ENCODE measurements around the gene MXI1.
"Not testable (repeated sequence)": the region's sequence is repeated elsewhere in the genome, so short reads cannot be mapped to it uniquely, and the experiment has no call there.

MXI1 gene

DNA sequence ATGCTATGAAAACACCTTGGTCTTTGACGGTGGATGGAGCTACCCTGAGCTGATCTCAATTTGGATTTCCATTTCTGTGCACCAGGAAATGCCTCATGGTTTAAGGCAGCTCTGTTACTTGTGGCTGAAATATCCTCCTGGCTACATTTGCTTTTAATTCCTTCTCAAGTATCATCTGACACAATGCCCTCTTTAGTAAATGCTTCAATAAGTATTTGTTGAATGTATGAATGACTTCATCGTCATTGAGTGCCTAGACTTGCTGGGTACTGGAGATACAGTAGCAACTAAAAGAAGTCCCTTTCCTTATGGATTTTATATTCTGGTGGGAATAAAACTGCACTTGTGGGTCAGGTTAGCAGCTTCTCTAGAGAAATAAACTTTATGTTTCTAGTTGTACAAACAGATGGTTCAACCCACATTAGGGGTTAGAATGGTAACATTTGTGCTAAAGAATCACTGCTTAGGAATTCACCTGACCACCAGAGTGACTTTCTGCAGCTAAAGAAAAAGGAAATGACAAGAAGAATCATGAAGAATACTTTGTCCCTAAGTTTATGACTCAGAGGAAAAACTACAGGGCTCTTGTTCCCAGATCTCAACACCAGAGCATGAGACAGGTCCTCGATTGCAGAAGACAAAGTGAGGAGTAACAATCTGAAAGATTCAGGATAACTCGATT lies 119.1 kb downstream of the MXI1 start:
- Mint-ChIP-seq H3K4me1 (no peaks in the 10 kb centered on the region), H3K36me3 (ENCODE audit: insufficient read depth) (no peaks in the 10 kb centered on the region), H3K4me3 (no peak overlapping the region), H3K9me3 (peaks cover 15% of the 10 kb centered on the region), H3K27me3 (peaks cover 27% of the 10 kb centered on the region), H3K27ac (ENCODE audit: low read depth) (no peak overlapping the region)
- no peak for ATAC-seq (replicated peaks; ENCODE audit: extremely low read depth, poor library complexity, severe bottlenecking)
- DNase-seq (ENCODE audit: low spot score in 2 of 2): no peak

- no peaks in the 10 kb centered on the region for H3K36me3 Mint-ChIP-seq (ENCODE audit: insufficient read depth)
- no peak overlapping the region for H3K4me3 Mint-ChIP-seq
- no peaks in the 10 kb centered on the region for H3K4me1 Mint-ChIP-seq
- peaks cover 27% of the 10 kb centered on the region for H3K27me3 Mint-ChIP-seq
- H3K27ac Mint-ChIP-seq (ENCODE audit: low read depth): no peak overlapping the region
- ATAC-seq (replicated peaks; ENCODE audit: extremely low read depth, poor library complexity, severe bottlenecking) (no peak), DNase-seq (ENCODE audit: low spot score in 2 of 2) (no peak)
- peaks cover 15% of the 10 kb centered on the region for H3K9me3 Mint-ChIP-seq
These were observed 120.0 kb downstream of the MXI1 start for GRCh38 chr10:110327262-110327914.

DNA sequence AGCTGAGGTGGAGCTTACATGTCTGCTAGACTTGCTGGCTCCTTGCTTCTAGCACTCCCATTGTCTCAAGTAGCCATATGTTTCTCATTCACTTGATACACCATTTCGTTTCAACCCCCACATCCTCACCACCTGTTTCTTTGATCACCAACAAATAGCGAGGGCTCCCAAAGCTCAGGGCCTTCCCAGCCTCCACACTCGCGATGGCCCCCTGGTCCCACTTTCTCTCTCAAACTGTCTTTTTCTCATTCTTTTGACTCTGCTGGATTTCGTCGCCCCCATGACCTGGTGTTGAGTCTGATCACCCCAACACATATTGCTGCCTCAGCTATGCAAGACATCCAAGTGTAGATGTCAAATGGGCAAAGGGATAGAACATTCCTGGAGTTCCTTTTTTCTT lies 123.3 kb downstream of the MXI1 start:
- no peak overlapping the region for H3K27ac Mint-ChIP-seq (ENCODE audit: low read depth)
- ATAC-seq (replicated peaks; ENCODE audit: extremely low read depth, poor library complexity, severe bottlenecking) (no peak), DNase-seq (ENCODE audit: low spot score in 2 of 2) (no peak)
- H3K27me3 Mint-ChIP-seq: peaks cover 15% of the 10 kb centered on the region
- no peaks in the 10 kb centered on the region for H3K36me3 Mint-ChIP-seq (ENCODE audit: insufficient read depth)
- no peaks in the 10 kb centered on the region for H3K4me1 Mint-ChIP-seq
- no peak overlapping the region for H3K4me3 Mint-ChIP-seq
- peaks cover 15% of the 10 kb centered on the region for H3K9me3 Mint-ChIP-seq

GRCh38 chr10:110331226-110331795 lies 123.9 kb downstream of the MXI1 start:
- ATAC-seq (replicated peaks; ENCODE audit: extremely low read depth, poor library complexity, severe bottlenecking); H3K36me3 Mint-ChIP-seq (ENCODE audit: insufficient read depth); DNase-seq (ENCODE audit: low spot score in 2 of 2); H3K27ac Mint-ChIP-seq (ENCODE audit: low read depth); H3K27me3 Mint-ChIP-seq; H3K4me3 Mint-ChIP-seq; H3K4me1 Mint-ChIP-seq: not testable (repeated sequence)
- peaks cover 15% of the 10 kb centered on the region for H3K9me3 Mint-ChIP-seq

DNA sequence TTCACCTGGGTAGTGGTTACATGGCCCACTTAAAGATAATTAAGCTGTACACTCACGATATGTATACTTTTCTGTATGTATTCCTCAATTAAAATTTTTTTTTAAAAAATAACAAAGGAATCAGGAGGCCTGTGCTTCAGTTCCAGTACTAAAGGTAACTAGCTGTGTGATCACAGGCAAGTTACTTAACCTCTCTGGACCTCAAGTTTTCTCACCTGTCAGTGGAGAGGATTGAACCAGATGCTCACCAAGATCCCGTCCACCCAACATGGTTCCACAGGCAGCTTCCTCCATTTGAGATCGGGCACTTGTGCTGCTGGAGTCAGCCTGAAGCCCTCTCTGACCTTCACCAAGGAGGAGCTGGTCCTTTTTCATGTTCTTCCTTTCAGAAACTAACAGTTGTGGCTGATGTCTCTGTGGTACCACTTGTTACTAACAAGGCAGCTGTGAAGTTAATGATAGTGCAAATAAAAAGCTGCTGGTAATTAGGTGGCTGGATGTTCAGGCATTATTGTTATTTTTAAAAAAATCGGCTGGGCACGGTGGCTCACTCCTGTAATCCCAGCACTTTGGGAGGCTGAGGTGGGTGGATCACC lies 126.8 kb downstream of the MXI1 start:
- no peaks in the 10 kb centered on the region for H3K4me1 Mint-ChIP-seq
- no peak overlapping the region for H3K27ac Mint-ChIP-seq (ENCODE audit: low read depth)
- no peak for ATAC-seq (replicated peaks; ENCODE audit: extremely low read depth, poor library complexity, severe bottlenecking)
- H3K4me3 Mint-ChIP-seq: no peak overlapping the region
- H3K9me3 Mint-ChIP-seq: peaks cover 15% of the 10 kb centered on the region
- no peak for DNase-seq (ENCODE audit: low spot score in 2 of 2)
- H3K27me3 Mint-ChIP-seq: no peaks in the 10 kb centered on the region
- H3K36me3 Mint-ChIP-seq (ENCODE audit: insufficient read depth): no peaks in the 10 kb centered on the region

- ATAC-seq (replicated peaks; ENCODE audit: extremely low read depth, poor library complexity, severe bottlenecking) (no peak), DNase-seq (ENCODE audit: low spot score in 2 of 2) (no peak)
- H3K36me3 Mint-ChIP-seq (ENCODE audit: insufficient read depth): no peaks in the 10 kb centered on the region
- H3K9me3 Mint-ChIP-seq: peaks cover 5% of the 10 kb centered on the region
- H3K27ac Mint-ChIP-seq (ENCODE audit: low read depth): no peak overlapping the region
- no peaks in the 10 kb centered on the region for H3K4me1 Mint-ChIP-seq
- H3K4me3 Mint-ChIP-seq: no peak overlapping the region
- no peaks in the 10 kb centered on the region for H3K27me3 Mint-ChIP-seq
These were observed 128.1 kb downstream of the MXI1 start for GRCh38 chr10:110335314-110336064.

GRCh38 chr10:110336111-110336721 lies 128.8 kb downstream of the MXI1 start:
- Mint-ChIP-seq H3K4me3 (no peak overlapping the region), H3K4me1 (no peaks in the 10 kb centered on the region), H3K9me3 (no peaks in the 10 kb centered on the region), H3K27me3 (no peaks in the 10 kb centered on the region), H3K36me3 (ENCODE audit: insufficient read depth) (no peaks in the 10 kb centered on the region), H3K27ac (ENCODE audit: low read depth) (no peak overlapping the region)
- DNase-seq (ENCODE audit: low spot score in 2 of 2) (no peak), ATAC-seq (replicated peaks; ENCODE audit: extremely low read depth, poor library complexity, severe bottlenecking) (no peak)
